Neural crest cell (in vitro differentiated cells): Measurements from ENCODE around the gene GLT8D2. TPM values are rescaled to one million over a fixed set of nuclear protein-coding genes. Genes with fewer than 3 reads are reported as not detected.

ENCODE experiments used
- DNase-seq: peaks from one replicate; pipeline ENCODE4 v3.0.0; 2021; ENCODE audit warnings: low read depth, mixed read lengths, low spot score
- H3K27ac Mint-ChIP-seq: one replicate; pipeline ENCODE4 v1.8.0; 2021; ENCODE audit warnings: mild to moderate bottlenecking, mixed read lengths; ENCODE audit not compliant: unreplicated experiment
- H3K27me3 Mint-ChIP-seq: 2 replicates; pipeline ENCODE4 v1.8.0; 2021; ENCODE audit warnings: low read depth, mild to moderate bottlenecking, mixed read lengths
- H3K36me3 Mint-ChIP-seq: 2 replicates; pipeline ENCODE4 v1.8.0; 2021; ENCODE audit warnings: low read depth, mild to moderate bottlenecking, mixed read lengths
- H3K4me1 Mint-ChIP-seq: 2 replicates; pipeline ENCODE4 v1.8.0; 2021; ENCODE audit warnings: mixed read lengths
- H3K4me3 Mint-ChIP-seq: one replicate; pipeline ENCODE4 v1.8.0; 2021; ENCODE audit warnings: mild to moderate bottlenecking, mixed read lengths
- H3K9me3 Mint-ChIP-seq: 2 replicates; pipeline ENCODE4 v1.8.0; 2021; ENCODE audit warnings: mixed read lengths
- total RNA-seq: library from RNA; stranded (reverse); gene quantifications from 2 replicates; pipeline ENCODE4 v1.2.1, GENCODE V29; 2021
- TF ChIP-seq, protein P1 (sequence below): fragments of 200-600 bp; sonication (generic); conservative IDR thresholded peaks from 2 replicates; pipeline ENCODE4 v1.5.0; 2021; ENCODE audit warnings: antibody characterized with exemption, mild to moderate bottlenecking

The GLT8D2 gene
- total RNA-seq, 1 donor from 2014 or later: 1.5 TPM

DNA sequence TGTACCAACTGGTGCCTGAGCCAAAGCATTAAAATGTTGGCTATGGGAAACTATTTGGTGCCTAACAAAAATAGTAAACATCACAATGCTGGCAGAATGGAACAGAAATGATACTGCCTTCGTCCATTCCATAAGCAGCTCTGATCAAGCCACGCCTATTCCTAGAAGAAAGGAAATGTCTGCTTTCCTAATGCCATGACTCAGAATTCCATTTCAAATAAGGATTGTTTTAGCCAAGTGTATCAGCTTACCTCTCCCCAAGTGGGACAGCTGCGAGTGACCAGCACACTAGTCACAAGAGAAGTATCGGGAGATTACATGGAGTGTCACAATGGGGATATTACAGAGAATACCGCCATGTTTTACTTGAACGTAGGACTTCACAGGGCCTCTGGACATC lies 38.7 kb downstream of the GLT8D2 start:
- H3K9me3 Mint-ChIP-seq: peaks cover 6% of the 10 kb centered on the region
- H3K27me3 Mint-ChIP-seq: peaks cover 5% of the 10 kb centered on the region
- H3K4me1 Mint-ChIP-seq: peaks cover 6% of the 10 kb centered on the region
- peaks cover 9% of the 10 kb centered on the region for H3K36me3 Mint-ChIP-seq
- TF ChIP-seq, protein P1, sequence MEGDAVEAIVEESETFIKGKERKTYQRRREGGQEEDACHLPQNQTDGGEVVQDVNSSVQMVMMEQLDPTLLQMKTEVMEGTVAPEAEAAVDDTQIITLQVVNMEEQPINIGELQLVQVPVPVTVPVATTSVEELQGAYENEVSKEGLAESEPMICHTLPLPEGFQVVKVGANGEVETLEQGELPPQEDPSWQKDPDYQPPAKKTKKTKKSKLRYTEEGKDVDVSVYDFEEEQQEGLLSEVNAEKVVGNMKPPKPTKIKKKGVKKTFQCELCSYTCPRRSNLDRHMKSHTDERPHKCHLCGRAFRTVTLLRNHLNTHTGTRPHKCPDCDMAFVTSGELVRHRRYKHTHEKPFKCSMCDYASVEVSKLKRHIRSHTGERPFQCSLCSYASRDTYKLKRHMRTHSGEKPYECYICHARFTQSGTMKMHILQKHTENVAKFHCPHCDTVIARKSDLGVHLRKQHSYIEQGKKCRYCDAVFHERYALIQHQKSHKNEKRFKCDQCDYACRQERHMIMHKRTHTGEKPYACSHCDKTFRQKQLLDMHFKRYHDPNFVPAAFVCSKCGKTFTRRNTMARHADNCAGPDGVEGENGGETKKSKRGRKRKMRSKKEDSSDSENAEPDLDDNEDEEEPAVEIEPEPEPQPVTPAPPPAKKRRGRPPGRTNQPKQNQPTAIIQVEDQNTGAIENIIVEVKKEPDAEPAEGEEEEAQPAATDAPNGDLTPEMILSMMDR: no peak
- H3K27ac Mint-ChIP-seq: no peak overlapping the region
- no peak for DNase-seq
- H3K4me3 Mint-ChIP-seq: no peak overlapping the region

DNA sequence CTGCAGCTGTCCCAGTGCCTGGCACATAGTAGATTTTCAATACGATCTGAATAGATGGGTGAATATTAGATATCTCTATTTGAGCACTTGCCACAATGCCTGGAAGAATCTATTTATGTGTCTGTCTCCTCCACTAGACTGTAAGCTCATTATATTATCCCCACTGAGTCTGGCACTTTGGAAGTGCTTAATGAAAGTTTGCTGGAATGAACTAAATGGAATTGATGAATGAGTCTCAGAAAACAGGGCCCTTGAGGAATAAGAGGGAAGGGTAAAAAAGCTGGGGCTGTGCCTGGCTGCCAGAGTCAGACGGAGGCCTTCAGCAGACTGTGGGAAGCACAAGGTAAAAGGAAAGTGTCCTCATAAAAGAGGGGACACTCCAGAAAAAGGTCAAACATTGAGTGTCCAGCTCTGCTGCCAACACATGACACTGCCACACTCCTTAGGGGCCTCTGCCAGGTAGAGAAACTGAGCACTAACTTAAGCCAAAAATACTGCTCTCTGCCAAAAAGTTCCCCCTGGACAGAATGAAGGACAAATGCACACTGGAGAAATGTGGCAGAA lies 39.3 kb downstream of the GLT8D2 start:
- H3K4me1 Mint-ChIP-seq: peaks cover 6% of the 10 kb centered on the region
- peaks cover 6% of the 10 kb centered on the region for H3K9me3 Mint-ChIP-seq
- TF ChIP-seq, protein P1: no peak
- H3K27me3 Mint-ChIP-seq: peaks cover 5% of the 10 kb centered on the region
- peaks cover 9% of the 10 kb centered on the region for H3K36me3 Mint-ChIP-seq
- no peak overlapping the region for H3K4me3 Mint-ChIP-seq
- no peak overlapping the region for H3K27ac Mint-ChIP-seq
- no peak for DNase-seq

DNA sequence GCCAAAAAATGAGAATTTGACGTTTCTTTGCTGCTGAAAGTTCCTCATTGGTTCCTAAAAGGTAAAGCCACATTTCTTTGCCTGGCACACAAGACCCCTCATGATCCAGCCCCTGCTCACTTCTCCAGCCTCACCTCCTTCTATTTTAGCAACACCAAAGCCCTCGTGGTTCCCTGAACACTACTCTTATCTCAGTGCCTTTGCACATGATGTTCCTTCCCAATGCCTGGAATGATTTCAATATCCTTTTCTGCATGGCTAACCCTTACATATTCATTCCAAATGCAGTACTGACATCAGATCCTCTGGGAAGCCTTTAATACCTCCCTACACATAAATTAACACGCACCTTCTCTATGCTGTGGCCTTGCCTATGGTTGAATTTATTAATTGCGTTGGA lies 39.9 kb downstream of the GLT8D2 start:
- H3K36me3 Mint-ChIP-seq: peaks cover 9% of the 10 kb centered on the region
- TF ChIP-seq, protein P1: no peak
- H3K9me3 Mint-ChIP-seq: peaks cover 6% of the 10 kb centered on the region
- peaks cover 5% of the 10 kb centered on the region for H3K27me3 Mint-ChIP-seq
- no peak for DNase-seq
- peaks cover 6% of the 10 kb centered on the region for H3K4me1 Mint-ChIP-seq
- no peak overlapping the region for H3K4me3 Mint-ChIP-seq
- H3K27ac Mint-ChIP-seq: no peak overlapping the region

GRCh38 chr12:104006929-104007328 lies 43.1 kb downstream of the GLT8D2 start:
- no peak for DNase-seq
- no peak overlapping the region for H3K27ac Mint-ChIP-seq
- peaks cover 6% of the 10 kb centered on the region for H3K9me3 Mint-ChIP-seq
- peaks cover 15% of the 10 kb centered on the region for H3K27me3 Mint-ChIP-seq
- TF ChIP-seq, protein P1: no peak
- no peak overlapping the region for H3K4me3 Mint-ChIP-seq
- H3K4me1 Mint-ChIP-seq: peaks cover 6% of the 10 kb centered on the region
- peaks cover 9% of the 10 kb centered on the region for H3K36me3 Mint-ChIP-seq

DNA sequence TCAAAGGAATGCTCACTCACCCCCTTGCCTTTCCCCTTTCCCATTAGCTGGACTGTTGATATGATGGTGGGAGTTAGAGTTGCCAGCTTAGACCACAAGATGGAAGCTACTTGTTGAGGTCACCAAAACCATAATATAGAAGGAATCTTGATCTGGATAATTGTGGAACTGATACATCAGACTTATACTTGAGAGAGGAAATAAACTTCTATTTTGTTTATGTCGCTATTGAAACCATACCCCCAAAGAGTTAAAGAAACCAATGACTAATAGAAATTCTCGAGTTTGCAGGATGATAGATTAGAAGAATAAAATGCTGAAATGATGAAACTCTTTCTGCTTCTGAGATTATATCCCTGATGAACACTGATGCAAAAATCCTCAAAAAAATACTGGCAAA lies 46.4 kb downstream of the GLT8D2 start:
- H3K27ac Mint-ChIP-seq: no peak overlapping the region
- no peak for DNase-seq
- H3K4me1 Mint-ChIP-seq: peaks cover 6% of the 10 kb centered on the region
- peaks cover 6% of the 10 kb centered on the region for H3K9me3 Mint-ChIP-seq
- no peak overlapping the region for H3K4me3 Mint-ChIP-seq
- TF ChIP-seq, protein P1: no peak
- H3K27me3 Mint-ChIP-seq: peaks cover 15% of the 10 kb centered on the region
- H3K36me3 Mint-ChIP-seq: peaks cover 5% of the 10 kb centered on the region
